ENCODE data around the gene STK11. TPM values are rescaled to one million over a fixed set of nuclear protein-coding genes. Genes with fewer than 3 reads are reported as not detected.

Gene STK11
- total and polyA plus RNA-seq, 2 experiments from 2014 or later = 19.4 to 96.5 TPM

DNA sequence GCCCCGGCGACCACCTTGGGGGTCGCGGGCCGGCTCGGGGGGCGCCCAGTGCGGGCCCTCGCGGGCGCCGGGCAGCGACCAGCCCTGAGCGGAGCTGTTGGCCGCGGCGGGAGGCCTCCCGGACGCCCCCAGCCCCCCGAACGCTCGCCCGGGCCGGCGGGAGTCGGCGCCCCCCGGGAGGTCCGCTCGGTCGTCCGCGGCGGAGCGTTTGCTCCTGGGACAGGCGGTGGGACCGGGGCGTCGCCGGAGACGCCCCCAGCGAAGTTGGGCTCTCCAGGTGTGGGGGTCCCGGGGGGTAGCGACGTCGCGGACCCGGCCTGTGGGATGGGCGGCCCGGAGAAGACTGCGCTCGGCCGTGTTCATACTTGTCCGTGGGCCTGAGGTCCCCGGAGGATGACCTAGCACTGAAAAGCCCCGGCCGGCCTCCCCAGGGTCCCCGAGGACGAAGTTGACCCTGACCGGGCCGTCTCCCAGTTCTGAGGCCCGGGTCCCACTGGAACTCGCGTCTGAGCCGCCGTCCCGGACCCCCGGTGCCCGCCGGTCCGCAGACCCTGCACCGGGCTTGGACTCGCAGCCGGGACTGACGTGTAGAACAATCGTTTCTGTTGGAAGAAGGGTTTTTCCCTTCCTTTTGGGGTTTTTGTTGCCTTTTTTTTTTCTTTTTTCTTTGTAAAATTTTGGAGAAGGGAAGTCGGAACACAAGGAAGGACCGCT, 729 bp downstream of the STK11 start:
- DNase-seq (ENCODE audit: low spot score) = no peak
- peaks cover 15% of the 10 kb centered on the region; the same call in 2 of the 3 replicates for H3K4me1 Mint-ChIP-seq
- H3K27ac Mint-ChIP-seq = peak overlapping the region; percentile 70; the same call in 1 of the 2 replicates
- Histone ChIP-seq H3K4me3 (peak overlapping the region; percentile 91), H3K4me1 (ENCODE audit: insufficient read depth) (peaks cover 10% of the 10 kb centered on the region; the same call in 1 of the 2 replicates), H2AFZ (no peak overlapping the region), H3K79me2 (replicated peaks; ENCODE audit: insufficient read depth) (peaks cover 52% of the 10 kb centered on the region), H3K4me2 (peak overlapping the region; percentile 98), H3K27ac (ENCODE audit: low read depth) (no peak overlapping the region), H3K9me2 (ENCODE audit: insufficient read depth) (no peaks in the 10 kb centered on the region), H4K20me1 (replicated peaks; ENCODE audit: insufficient read depth) (peaks cover 35% of the 10 kb centered on the region), H3K27me3 (ENCODE audit: insufficient read depth) (no peaks in the 10 kb centered on the region), H3K36me3 (ENCODE audit: insufficient read depth) (no peaks in the 10 kb centered on the region; the same call in 1 of the 2 replicates), H3F3A (replicated peaks; ENCODE audit: low read depth) (peaks cover 22% of the 10 kb centered on the region)
- H3K9me3 Mint-ChIP-seq = no peaks in the 10 kb centered on the region
- peaks cover 22% of the 10 kb centered on the region for H3K36me3 Mint-ChIP-seq (ENCODE audit: low read depth)
- H3K27me3 Mint-ChIP-seq (ENCODE audit: insufficient read depth, low read depth, poor library complexity) = peaks cover 6% of the 10 kb centered on the region
- no peak for TF ChIP-seq ZNF331 (CRISPR knock-in tag; IDR thresholded peaks at IDR 0.05; ENCODE audit: low read depth)
- no peak for TF ChIP-seq JUNB (IDR thresholded peaks at IDR 0.05; ENCODE audit: unreplicated experiment)
- no peak for TF ChIP-seq CREB1 (CRISPR knock-in tag; IDR thresholded peaks at IDR 0.05; ENCODE audit: low read depth)
- TF ChIP-seq EZH2 (IDR thresholded peaks at IDR 0.05; ENCODE audit: low read depth, unreplicated experiment) = no peak
- TF ChIP-seq, protein P1, sequence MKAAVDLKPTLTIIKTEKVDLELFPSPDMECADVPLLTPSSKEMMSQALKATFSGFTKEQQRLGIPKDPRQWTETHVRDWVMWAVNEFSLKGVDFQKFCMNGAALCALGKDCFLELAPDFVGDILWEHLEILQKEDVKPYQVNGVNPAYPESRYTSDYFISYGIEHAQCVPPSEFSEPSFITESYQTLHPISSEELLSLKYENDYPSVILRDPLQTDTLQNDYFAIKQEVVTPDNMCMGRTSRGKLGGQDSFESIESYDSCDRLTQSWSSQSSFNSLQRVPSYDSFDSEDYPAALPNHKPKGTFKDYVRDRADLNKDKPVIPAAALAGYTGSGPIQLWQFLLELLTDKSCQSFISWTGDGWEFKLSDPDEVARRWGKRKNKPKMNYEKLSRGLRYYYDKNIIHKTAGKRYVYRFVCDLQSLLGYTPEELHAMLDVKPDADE (IDR thresholded peaks at IDR 0.05) = no peak
- no peak for TF ChIP-seq STAT1 (IDR thresholded peaks at IDR 0.05; ENCODE audit: unreplicated experiment)
- TF ChIP-seq EZH2phosphoT487 (IDR thresholded peaks at IDR 0.05; ENCODE audit: unreplicated experiment) = no peak
- no peak for TF ChIP-seq NANOG (IDR thresholded peaks at IDR 0.05; ENCODE audit: borderline replicate concordance)
- TF ChIP-seq, protein P2, sequence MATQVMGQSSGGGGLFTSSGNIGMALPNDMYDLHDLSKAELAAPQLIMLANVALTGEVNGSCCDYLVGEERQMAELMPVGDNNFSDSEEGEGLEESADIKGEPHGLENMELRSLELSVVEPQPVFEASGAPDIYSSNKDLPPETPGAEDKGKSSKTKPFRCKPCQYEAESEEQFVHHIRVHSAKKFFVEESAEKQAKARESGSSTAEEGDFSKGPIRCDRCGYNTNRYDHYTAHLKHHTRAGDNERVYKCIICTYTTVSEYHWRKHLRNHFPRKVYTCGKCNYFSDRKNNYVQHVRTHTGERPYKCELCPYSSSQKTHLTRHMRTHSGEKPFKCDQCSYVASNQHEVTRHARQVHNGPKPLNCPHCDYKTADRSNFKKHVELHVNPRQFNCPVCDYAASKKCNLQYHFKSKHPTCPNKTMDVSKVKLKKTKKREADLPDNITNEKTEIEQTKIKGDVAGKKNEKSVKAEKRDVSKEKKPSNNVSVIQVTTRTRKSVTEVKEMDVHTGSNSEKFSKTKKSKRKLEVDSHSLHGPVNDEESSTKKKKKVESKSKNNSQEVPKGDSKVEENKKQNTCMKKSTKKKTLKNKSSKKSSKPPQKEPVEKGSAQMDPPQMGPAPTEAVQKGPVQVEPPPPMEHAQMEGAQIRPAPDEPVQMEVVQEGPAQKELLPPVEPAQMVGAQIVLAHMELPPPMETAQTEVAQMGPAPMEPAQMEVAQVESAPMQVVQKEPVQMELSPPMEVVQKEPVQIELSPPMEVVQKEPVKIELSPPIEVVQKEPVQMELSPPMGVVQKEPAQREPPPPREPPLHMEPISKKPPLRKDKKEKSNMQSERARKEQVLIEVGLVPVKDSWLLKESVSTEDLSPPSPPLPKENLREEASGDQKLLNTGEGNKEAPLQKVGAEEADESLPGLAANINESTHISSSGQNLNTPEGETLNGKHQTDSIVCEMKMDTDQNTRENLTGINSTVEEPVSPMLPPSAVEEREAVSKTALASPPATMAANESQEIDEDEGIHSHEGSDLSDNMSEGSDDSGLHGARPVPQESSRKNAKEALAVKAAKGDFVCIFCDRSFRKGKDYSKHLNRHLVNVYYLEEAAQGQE (IDR thresholded peaks at IDR 0.05; ENCODE audit: unreplicated experiment) = no peak
- TF ChIP-seq POLR2AphosphoS5 (IDR thresholded peaks at IDR 0.05; ENCODE audit: low read depth) = no peak
- TF ChIP-seq, protein P3, sequence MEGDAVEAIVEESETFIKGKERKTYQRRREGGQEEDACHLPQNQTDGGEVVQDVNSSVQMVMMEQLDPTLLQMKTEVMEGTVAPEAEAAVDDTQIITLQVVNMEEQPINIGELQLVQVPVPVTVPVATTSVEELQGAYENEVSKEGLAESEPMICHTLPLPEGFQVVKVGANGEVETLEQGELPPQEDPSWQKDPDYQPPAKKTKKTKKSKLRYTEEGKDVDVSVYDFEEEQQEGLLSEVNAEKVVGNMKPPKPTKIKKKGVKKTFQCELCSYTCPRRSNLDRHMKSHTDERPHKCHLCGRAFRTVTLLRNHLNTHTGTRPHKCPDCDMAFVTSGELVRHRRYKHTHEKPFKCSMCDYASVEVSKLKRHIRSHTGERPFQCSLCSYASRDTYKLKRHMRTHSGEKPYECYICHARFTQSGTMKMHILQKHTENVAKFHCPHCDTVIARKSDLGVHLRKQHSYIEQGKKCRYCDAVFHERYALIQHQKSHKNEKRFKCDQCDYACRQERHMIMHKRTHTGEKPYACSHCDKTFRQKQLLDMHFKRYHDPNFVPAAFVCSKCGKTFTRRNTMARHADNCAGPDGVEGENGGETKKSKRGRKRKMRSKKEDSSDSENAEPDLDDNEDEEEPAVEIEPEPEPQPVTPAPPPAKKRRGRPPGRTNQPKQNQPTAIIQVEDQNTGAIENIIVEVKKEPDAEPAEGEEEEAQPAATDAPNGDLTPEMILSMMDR (conservative IDR thresholded peaks at IDR 0.05; ENCODE audit: low read depth in 2 of 2) = no peak
- no peak for TF ChIP-seq ZNF114 (CRISPR knock-in tag; IDR thresholded peaks at IDR 0.05)
- TF ChIP-seq, protein P4, sequence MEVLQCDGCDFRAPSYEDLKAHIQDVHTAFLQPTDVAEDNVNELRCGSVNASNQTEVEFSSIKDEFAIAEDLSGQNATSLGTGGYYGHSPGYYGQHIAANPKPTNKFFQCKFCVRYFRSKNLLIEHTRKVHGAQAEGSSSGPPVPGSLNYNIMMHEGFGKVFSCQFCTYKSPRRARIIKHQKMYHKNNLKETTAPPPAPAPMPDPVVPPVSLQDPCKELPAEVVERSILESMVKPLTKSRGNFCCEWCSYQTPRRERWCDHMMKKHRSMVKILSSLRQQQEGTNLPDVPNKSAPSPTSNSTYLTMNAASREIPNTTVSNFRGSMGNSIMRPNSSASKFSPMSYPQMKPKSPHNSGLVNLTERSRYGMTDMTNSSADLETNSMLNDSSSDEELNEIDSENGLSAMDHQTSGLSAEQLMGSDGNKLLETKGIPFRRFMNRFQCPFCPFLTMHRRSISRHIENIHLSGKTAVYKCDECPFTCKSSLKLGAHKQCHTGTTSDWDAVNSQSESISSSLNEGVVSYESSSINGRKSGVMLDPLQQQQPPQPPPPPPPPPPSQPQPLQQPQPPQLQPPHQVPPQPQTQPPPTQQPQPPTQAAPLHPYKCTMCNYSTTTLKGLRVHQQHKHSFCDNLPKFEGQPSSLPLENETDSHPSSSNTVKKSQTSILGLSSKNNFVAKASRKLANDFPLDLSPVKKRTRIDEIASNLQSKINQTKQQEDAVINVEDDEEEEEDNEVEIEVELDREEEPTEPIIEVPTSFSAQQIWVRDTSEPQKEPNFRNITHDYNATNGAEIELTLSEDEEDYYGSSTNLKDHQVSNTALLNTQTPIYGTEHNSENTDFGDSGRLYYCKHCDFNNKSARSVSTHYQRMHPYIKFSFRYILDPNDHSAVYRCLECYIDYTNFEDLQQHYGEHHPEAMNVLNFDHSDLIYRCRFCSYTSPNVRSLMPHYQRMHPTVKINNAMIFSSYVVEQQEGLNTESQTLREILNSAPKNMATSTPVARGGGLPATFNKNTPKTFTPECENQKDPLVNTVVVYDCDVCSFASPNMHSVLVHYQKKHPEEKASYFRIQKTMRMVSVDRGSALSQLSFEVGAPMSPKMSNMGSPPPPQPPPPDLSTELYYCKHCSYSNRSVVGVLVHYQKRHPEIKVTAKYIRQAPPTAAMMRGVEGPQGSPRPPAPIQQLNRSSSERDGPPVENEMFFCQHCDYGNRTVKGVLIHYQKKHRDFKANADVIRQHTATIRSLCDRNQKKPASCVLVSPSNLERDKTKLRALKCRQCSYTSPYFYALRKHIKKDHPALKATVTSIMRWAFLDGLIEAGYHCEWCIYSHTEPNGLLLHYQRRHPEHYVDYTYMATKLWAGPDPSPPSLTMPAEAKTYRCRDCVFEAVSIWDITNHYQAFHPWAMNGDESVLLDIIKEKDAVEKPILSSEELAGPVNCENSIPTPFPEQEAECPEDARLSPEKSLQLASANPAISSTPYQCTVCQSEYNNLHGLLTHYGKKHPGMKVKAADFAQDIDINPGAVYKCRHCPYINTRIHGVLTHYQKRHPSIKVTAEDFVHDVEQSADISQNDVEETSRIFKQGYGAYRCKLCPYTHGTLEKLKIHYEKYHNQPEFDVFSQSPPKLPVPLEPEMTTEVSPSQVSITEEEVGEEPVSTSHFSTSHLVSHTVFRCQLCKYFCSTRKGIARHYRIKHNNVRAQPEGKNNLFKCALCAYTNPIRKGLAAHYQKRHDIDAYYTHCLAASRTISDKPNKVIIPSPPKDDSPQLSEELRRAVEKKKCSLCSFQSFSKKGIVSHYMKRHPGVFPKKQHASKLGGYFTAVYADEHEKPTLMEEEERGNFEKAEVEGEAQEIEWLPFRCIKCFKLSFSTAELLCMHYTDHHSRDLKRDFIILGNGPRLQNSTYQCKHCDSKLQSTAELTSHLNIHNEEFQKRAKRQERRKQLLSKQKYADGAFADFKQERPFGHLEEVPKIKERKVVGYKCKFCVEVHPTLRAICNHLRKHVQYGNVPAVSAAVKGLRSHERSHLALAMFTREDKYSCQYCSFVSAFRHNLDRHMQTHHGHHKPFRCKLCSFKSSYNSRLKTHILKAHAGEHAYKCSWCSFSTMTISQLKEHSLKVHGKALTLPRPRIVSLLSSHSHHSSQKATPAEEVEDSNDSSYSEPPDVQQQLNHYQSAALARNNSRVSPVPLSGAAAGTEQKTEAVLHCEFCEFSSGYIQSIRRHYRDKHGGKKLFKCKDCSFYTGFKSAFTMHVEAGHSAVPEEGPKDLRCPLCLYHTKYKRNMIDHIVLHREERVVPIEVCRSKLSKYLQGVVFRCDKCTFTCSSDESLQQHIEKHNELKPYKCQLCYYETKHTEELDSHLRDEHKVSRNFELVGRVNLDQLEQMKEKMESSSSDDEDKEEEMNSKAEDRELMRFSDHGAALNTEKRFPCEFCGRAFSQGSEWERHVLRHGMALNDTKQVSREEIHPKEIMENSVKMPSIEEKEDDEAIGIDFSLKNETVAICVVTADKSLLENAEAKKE (CRISPR knock-in tag; IDR thresholded peaks at IDR 0.05) = no peak
- H3K4me3 Mint-ChIP-seq = peak overlapping the region; percentile 94
- no peak for ATAC-seq

All from GM23338 (cell line).